Right atrium auricular region (tissue), 2 donors: Measurements from ENCODE around the gene C1QTNF3. TPM values are rescaled to one million over a fixed set of nuclear protein-coding genes. Genes with fewer than 3 reads are reported as not detected.
A peak's percentile ranks its signal among the peaks of the same experiment; 100 is the strongest.
"Not testable (repeated sequence)": the region's sequence is repeated elsewhere in the genome, so short reads cannot be mapped to it uniquely, and the experiment has no call there.

Source experiments
- DNase-seq: peaks from one replicate; pipeline ENCODE4 v3.0.0-alpha.2; 2019; ENCODE audit warnings: low spot score
- H3K27ac ChIP-seq, 2 donors: fragments of 200-600 bp; sonication (generic); 1 replicate in 1 of 2; 2 replicates in 1 of 2; pipeline ENCODE4 v1.5.1; 2016 to 2019
- H3K27me3 ChIP-seq, 2 donors: fragments of 200-600 bp; sonication (generic); one replicate each; pipeline versions ENCODE4 v1.5.1 to v1.6.0; 2017 to 2019
- H3K36me3 ChIP-seq: fragments of 200-600 bp; sonication (generic); one replicate; pipeline ENCODE4 v1.5.1; 2016
- H3K4me1 ChIP-seq, 2 donors: fragments of 200-600 bp; sonication (generic); one replicate each; pipeline versions ENCODE4 v1.5.1 to v1.6.0; 2017 to 2019
- H3K4me3 ChIP-seq, 2 donors: fragments of 200-600 bp; sonication (generic); 1 replicate in 1 of 2; 2 replicates in 1 of 2; pipeline ENCODE4 v1.5.1; 2017 to 2019; ENCODE audit warnings: mild to moderate bottlenecking in 1 of 2, moderate library complexity in 1 of 2
- H3K9me3 ChIP-seq, 2 donors: fragments of 200-600 bp; sonication (generic); one replicate each; pipeline ENCODE4 v1.5.1; 2019
- total RNA-seq, 2 donors: library from RNA; depleted of rRNA; stranded (reverse); fragments of >200 nt; gene quantifications; one replicate each; pipeline ENCODE4 v1.1.0, GENCODE V29; 2016
- TF ChIP-seq, protein P1 (sequence below), 2 donors: fragments of 200-600 bp; sonication (generic); IDR thresholded peaks; one replicate each; pipeline ENCODE4 v1.5.1; 2019; ENCODE audit warnings: antibody characterized with exemption in 2 of 2

Gene C1QTNF3, protein sequence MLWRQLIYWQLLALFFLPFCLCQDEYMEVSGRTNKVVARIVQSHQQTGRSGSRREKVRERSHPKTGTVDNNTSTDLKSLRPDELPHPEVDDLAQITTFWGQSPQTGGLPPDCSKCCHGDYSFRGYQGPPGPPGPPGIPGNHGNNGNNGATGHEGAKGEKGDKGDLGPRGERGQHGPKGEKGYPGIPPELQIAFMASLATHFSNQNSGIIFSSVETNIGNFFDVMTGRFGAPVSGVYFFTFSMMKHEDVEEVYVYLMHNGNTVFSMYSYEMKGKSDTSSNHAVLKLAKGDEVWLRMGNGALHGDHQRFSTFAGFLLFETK
- 1 to 10 TPM; 1.2 to 2.0 TPM for total RNA-seq

GRCh38 chr5:34043099-34043876, at the start of gene C1QTNF3:
C1QTNF3 (minus strand) TSS chr5:34043213; CDS start chr5:34043125, 88 bp downstream.
- Histone ChIP-seq H3K4me3 (peak within 1 kb of the TSS in 1 of 2 donors; percentile 10), H3K9me3 (no peaks in the 10 kb centered on the region), H3K27ac (peak within 1 kb of the TSS; percentile 14 to 71), H3K4me1 (peaks cover 0 to 39% of the 10 kb centered on the region in 2 donors), H3K36me3 (no peaks in the 10 kb centered on the region), H3K27me3 (no peaks in the 10 kb centered on the region)
- TF ChIP-seq, protein P1, sequence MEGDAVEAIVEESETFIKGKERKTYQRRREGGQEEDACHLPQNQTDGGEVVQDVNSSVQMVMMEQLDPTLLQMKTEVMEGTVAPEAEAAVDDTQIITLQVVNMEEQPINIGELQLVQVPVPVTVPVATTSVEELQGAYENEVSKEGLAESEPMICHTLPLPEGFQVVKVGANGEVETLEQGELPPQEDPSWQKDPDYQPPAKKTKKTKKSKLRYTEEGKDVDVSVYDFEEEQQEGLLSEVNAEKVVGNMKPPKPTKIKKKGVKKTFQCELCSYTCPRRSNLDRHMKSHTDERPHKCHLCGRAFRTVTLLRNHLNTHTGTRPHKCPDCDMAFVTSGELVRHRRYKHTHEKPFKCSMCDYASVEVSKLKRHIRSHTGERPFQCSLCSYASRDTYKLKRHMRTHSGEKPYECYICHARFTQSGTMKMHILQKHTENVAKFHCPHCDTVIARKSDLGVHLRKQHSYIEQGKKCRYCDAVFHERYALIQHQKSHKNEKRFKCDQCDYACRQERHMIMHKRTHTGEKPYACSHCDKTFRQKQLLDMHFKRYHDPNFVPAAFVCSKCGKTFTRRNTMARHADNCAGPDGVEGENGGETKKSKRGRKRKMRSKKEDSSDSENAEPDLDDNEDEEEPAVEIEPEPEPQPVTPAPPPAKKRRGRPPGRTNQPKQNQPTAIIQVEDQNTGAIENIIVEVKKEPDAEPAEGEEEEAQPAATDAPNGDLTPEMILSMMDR (IDR thresholded peaks at IDR 0.05): no peak
- DNase-seq: no peak

GRCh38 chr5:34091039-34091438, 48.0 kb upstream of the C1QTNF3 start:
- H3K9me3 ChIP-seq, H3K36me3 ChIP-seq, H3K4me3 ChIP-seq, H3K27ac ChIP-seq, H3K27me3 ChIP-seq, H3K4me1 ChIP-seq, DNase-seq: not testable (repeated sequence)

DNA sequence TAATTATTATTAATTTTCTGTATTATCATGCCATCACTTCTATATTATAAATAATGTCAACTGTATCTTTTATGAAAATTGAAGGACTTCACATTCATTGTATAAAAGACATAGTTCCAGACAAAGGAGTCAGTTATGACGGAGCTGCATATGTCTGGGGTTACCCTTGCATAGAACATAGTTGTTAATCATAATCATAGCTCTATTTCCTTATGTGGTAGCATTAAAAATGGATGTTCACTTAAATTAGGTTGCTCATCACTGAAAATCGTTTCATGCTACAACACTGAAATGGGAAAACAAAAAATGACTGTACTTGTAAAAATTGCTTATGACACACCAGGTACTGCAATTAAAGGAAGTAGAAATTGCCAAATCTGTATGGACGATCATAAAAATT, 46.8 kb upstream of the C1QTNF3 start:
- not testable (repeated sequence) for H3K27ac ChIP-seq, H3K27me3 ChIP-seq, H3K36me3 ChIP-seq, H3K4me1 ChIP-seq, DNase-seq, H3K9me3 ChIP-seq, H3K4me3 ChIP-seq

DNA sequence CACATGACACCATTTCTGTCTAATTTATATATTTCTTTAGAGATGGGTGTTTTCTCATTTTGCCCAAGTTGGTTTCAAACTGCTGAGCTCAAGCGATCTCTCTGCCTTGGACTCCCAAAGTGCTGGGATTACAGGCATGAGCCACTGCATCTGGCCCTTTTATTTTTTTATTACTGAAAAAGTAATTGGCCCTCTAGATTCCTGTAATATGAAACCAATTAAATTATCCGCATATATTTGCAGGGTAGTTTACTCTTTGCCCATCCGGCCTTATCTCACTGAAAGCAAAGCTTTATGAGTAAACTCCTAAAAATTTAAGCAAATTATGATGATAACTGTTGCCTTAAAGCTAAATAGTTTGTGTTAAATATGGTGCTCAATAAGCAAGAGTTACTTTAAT, 44.7 kb upstream of the C1QTNF3 start:
- not testable (repeated sequence) for DNase-seq, H3K4me1 ChIP-seq, H3K36me3 ChIP-seq, H3K27me3 ChIP-seq, H3K9me3 ChIP-seq, H3K4me3 ChIP-seq, H3K27ac ChIP-seq

GRCh38 chr5:34083898-34084297, 40.9 kb upstream of the C1QTNF3 start:
- not testable (repeated sequence) for H3K27ac ChIP-seq, DNase-seq, H3K36me3 ChIP-seq, H3K4me1 ChIP-seq, H3K4me3 ChIP-seq, H3K9me3 ChIP-seq, H3K27me3 ChIP-seq

DNA sequence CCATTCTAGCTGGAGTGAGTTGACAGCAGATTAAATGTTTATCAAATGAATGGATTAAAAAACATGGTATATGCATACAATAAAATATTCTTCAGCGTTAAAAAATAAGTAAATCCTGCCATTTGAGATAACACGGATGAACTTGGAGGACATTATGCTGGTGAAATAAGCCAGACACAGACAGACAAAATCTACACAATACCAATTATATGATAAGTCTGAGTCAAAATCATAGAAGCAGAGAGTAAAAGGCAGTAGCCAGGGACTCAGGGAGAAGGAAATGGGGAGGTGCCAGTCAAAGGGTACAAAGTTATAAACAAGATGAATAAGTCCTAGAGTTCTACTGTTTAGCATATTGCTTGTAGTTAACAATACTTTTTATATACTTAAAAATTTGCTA, 36.5 kb upstream of the C1QTNF3 start:
- DNase-seq, H3K4me3 ChIP-seq, H3K27me3 ChIP-seq, H3K4me1 ChIP-seq, H3K9me3 ChIP-seq, H3K36me3 ChIP-seq: not testable (repeated sequence)
- H3K27ac ChIP-seq: peak overlapping the region in 1 of 2 donors; percentile 53

DNA sequence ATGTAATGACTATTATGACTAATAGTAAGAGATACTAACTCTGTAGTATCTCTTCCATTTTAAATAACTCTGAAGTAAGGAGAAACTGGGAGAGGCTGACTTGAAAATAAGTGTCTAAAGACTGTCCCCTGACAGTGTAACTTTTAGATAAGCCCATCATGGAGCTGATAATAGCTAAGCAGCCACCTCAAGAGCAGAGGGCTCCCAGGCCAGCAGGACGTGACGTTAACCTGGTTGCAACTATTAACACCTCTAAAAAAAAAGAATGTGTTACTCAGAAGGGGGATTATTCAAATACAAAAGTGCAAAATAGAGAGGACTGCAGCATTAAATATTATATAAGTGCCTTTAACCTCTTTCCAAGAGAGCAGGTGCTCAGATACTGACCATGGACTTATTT, 34.6 kb upstream of the C1QTNF3 start:
- H3K27ac ChIP-seq: peak overlapping the region in 1 of 2 donors; percentile 53
- H3K4me3 ChIP-seq, H3K9me3 ChIP-seq, H3K27me3 ChIP-seq, H3K36me3 ChIP-seq, H3K4me1 ChIP-seq, DNase-seq: not testable (repeated sequence)

DNA sequence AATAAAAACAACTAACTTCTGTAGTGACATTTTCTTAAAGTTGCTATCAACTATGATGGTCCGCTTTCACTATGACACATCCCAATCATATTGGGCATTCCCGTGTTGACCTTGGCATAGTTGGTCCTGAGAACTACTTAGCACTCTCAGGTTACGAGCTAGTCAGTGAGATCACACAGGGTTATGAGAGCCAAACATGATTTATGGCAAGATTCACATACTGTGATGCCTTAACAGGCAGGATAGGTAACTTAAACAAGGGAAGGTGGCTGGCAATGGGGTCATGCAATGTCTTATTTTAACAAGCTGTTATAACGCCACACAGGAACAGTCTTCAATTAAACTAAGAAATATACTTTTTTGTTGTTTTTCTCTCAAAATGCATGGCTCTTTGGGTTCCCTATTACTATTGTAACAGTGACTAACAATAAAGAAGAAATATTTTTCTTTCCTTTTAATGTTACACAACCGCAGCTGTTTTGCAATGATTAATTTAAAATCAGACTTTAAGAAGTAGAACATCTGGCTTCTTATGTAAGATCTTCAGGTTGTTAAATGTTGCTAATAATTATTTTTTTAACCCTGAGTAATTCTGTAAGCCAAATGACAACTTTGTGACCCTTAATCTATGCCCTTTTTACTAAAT, 33.8 kb upstream of the C1QTNF3 start:
- peak overlapping the region in 1 of 2 donors; percentile 53 for H3K27ac ChIP-seq
- H3K4me3 ChIP-seq, DNase-seq, H3K4me1 ChIP-seq, H3K27me3 ChIP-seq, H3K9me3 ChIP-seq, H3K36me3 ChIP-seq: not testable (repeated sequence)

GRCh38 chr5:34074472-34074871, 31.5 kb upstream of the C1QTNF3 start:
- H3K36me3 ChIP-seq, H3K4me3 ChIP-seq, H3K9me3 ChIP-seq, H3K4me1 ChIP-seq, H3K27me3 ChIP-seq, DNase-seq, H3K27ac ChIP-seq: not testable (repeated sequence)

DNA sequence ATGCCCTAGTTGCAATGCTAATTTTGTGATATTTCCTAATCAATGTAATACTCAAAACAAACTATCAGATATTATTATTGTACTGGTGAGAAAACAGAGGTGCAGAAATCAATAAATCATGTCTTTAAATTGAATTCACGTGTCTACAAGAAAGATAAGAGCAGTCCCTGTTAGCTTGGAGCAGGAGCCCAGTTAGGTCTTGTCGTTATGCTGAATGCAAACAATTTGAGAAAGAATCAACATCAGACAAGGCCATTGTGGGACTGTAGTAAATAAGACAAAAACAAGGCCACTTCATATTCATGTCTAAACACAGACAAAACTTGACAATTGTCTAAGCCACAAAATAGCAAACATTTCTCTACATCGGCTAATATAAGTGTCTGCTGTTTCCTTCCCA, 31.1 kb upstream of the C1QTNF3 start:
- H3K4me3 ChIP-seq, H3K27me3 ChIP-seq, H3K9me3 ChIP-seq, DNase-seq, H3K4me1 ChIP-seq, H3K27ac ChIP-seq, H3K36me3 ChIP-seq: not testable (repeated sequence)

GRCh38 chr5:34070626-34071025, 27.6 kb upstream of the C1QTNF3 start:
- H3K4me1 ChIP-seq, H3K27ac ChIP-seq, H3K27me3 ChIP-seq, DNase-seq, H3K4me3 ChIP-seq, H3K9me3 ChIP-seq, H3K36me3 ChIP-seq: not testable (repeated sequence)
